GM18508 (cell line): ENCODE data around the gene ATG101.

Source experiments
- ATAC-seq: cut with Tn5 transposase; IDR thresholded peaks from one replicate; pipeline ENCODE4 v1.9.1; 2021; ENCODE audit warnings: moderate number of reproducible peaks; ENCODE audit not compliant: insufficient read depth, unreplicated experiment

ATG101 gene, protein sequence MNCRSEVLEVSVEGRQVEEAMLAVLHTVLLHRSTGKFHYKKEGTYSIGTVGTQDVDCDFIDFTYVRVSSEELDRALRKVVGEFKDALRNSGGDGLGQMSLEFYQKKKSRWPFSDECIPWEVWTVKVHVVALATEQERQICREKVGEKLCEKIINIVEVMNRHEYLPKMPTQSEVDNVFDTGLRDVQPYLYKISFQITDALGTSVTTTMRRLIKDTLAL

GRCh38 chr12:52069327-52070184 is at the start of gene ATG101:
TSS of gene ATG101 (plus strand) at chr12:52069978. CDS start at chr12:52073651, 3,673 bp downstream.
- peak; percentile 69 for ATAC-seq

DNA sequence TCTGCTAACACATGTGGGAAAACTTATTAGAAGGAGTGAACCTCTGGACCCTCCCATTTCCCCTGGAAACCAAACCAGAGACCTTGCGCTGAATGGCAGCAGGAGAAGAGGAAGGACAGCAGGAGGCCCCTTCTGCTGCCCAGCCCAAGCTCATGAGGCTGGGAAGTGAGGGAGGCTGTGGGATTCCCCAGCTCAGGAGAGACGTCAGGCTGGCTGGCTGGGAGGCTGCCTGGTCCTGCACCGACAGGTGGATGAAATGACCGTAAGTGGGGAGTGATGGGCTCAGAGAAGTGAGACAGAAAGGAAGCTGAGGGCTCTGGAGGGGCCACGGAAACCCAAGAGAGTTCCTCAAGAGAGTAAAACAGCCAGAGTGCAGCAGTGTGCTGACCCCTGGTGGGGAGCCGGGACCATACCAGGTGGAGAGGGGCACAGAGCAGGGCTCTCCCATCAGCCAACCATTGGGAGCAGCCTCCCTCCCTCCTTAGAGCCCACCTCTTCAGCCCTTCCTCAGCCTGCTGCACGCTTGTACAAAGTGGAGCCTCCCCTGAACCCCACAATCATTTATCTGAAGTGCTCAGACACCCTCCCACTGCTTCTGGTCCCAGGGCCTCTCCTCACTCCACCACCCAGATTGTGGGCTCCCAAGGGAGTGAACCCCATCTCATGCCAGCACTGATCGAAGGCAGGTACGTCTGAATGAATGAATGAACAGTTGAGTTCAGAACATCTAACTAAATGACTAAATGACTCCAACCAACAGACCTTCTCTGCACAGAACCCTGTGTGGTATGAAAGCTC is 49.0 kb upstream of the ATG101 start:
- no peak for ATAC-seq

- no peak for ATAC-seq
These were observed 47.0 kb upstream of the ATG101 start for GRCh38 chr12:52022841-52023181.

GRCh38 chr12:52023182-52023975 is 46.4 kb upstream of the ATG101 start:
- ATAC-seq, result no peak

GRCh38 chr12:52023976-52024688 is 45.6 kb upstream of the ATG101 start:
- no peak for ATAC-seq

DNA sequence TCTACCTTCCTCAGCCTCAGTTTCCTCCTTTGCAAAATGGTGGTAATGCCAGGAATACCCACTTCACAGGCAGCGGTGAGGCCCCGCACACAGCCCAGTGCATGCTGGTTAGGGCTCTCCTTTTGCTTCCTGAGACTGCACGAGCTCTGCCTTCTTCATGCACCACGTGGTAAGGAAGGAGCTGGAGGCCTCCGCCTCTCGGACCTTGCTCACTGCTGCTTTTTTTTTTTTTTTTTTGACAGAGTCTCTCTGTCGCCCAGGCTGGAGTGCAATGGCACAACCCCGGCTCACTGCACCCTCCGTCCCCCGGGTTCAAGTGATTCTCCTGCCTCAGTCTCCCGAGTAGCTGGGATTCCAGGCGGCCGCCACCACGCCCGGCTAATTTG is 44.9 kb upstream of the ATG101 start:
- no peak for ATAC-seq

DNA sequence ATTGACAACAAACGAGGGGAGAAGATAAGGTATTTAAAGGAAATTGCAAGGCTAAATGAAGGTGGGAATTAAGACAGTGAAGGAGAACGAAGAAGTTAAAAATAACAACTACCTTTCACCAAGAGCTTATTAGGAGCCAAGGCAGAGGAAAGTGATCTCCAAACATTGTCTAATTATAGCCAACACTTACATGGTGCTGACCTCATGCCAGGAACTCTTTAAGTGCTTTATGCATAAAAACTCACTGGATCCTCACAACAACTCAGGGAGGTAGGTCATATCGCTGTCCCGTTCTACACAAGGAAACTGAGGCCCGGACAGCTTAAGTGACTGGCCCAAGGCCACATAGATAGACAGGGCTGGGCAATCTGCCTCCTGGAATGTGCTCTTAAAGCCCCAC is 43.5 kb upstream of the ATG101 start:
- ATAC-seq, result no peak

- ATAC-seq, result no peak
These were observed 42.5 kb upstream of the ATG101 start for GRCh38 chr12:52027085-52027843.

DNA sequence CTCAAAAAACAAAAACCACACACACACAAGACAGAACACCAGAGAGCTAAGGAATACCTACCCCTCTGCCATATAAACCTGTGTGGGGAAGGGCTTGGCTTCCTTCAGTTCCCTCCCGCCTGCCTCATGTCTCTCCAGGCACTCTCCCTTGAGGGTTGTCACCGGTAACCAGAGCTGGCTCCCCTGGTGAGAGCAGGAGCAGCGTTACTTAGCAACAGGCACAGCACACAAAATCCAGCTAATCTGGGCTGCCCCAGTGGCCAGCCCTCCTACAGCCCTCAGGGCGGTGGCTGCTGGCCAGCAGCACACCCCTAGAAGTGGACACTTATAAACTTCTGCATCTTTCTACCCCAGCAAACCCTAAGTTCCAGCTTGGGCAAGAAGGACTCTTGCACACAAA is 40.1 kb upstream of the ATG101 start:
- no peak for ATAC-seq

DNA sequence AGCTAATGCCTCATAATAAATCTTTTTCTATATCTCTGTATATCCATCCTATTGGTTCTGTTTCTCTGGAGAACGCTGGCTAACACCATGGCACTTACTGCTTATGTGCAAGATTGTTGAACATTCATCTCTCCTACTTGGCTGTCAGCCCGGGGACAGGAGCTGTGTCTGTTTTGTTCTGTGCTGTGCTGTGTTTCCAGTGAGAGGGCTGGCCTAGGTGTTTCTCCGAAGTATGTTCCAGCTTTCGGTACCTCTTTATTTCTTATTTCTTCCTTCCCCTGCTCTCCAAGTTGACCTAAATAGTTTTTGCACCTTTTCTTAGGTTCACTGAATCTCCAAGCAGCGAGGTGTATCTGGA is 37.4 kb upstream of the ATG101 start:
- ATAC-seq, result no peak

DNA sequence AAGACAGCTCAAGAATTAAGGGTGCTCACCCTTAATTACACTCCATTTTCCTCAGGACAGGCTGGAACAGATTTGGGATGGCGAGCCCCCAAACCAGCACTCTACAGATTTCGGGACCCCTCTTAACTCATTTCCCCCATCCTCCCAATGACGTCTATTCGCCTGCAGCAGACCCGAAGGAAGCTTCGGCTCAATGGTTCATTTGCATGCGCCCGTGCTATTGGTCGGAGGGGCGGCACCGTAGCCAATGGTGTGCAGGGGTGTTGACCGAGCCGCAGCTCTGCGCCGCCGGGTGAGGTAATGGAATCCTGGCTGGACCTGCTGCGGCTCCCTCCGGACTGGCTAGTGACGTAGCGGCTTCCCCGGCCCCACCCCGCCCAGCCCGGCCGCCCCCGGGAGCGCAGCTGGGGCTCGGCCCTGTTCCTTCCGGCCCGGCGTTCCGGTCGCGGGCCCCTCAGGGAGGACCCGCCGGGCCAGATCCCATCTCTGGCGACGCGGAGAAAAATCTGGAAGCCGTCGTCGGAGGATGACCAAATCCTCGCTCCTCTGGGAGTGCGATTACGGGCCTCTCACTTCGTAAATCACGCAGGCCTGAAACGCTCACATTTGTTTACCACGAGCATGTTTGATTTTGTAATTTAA is 36.9 kb upstream of the ATG101 start:
- ATAC-seq, result peak; percentile 77

DNA sequence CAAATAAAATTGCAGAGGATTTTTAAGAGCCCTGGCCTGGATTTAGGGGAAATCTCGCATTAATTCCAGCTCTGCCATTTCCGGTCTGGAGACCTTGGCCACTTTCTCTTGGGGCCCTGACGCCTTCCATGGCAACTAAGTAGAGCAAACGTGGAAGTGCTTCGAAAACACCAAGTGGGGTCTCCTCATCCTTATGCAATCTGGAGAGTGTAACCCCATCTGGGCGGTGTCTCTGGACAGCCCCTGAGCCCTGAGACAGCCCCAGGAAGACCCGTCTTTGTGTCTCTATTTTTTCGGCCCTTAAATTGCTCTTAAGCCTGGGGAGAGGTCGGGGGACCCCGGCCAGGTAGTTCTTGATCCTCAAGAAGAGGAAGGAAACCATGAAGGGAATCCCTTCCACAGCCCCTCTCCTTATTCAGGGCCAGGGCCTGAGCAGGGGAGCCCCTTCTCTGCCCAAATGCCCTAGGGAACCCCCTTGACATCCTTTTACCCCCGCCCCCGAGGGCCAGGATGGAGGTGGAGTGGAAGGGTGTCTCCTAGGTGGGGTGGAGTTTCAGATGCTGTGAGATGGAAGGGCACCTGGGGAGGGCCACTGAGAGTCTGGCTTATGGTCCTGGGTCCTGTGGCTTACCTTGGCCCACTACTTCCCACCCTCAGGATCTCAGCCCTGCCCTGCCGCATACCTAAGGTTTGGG is 36.2 kb upstream of the ATG101 start:
- ATAC-seq, result no peak

GRCh38 chr12:52035190-52035589 is 34.6 kb upstream of the ATG101 start:
- no peak for ATAC-seq

- ATAC-seq, result no peak
These were observed 33.9 kb upstream of the ATG101 start for GRCh38 chr12:52035926-52036325.

GRCh38 chr12:52036587-52037171 is 33.1 kb upstream of the ATG101 start:
- ATAC-seq, result no peak

GRCh38 chr12:52037248-52037861 is 32.4 kb upstream of the ATG101 start:
- no peak for ATAC-seq

GRCh38 chr12:52038447-52038846 is 31.3 kb upstream of the ATG101 start:
- no peak for ATAC-seq
